HCT116 (cell line): ENCODE results near the gene AGPAT3. TPM values are rescaled to one million over a fixed set of nuclear protein-coding genes. Genes with fewer than 3 reads are reported as not detected.

Experiments used
- ATAC-seq: fragments of 200-7000 bp; cut with Tn5 transposase; 2 replicates; pipeline ENCODE4 v1.9.1; 2020; ENCODE audit warnings: mild to moderate bottlenecking, moderate library complexity
- BruUV-seq: library from RNA; stranded (reverse); fragments of 400-500 nt; replicated peaks from 2 replicates; lab custom pipeline; 2021; lab: Mats Ljungman, UMichigan
- CTCF ChIA-PET: fragments of 300-600 bp; sonication (Branson Sonifier 250); formaldehyde crosslinking; loops from one replicate; lab custom pipeline; 2021; ENCODE audit warnings: antibody characterized with exemption; lab: Charles Lee
- POLR2A ChIA-PET: fragments of 300-600, 350-600 bp; sonication (Branson Sonifier 250); formaldehyde crosslinking; loops from one replicate; lab custom pipeline; 2021; ENCODE audit warnings: antibody characterized with exemption; lab: Charles Lee
- RAD21 ChIA-PET, 2 experiments: fragments of 300-600 bp; sonication (Branson Sonifier 250); formaldehyde crosslinking; loops; one replicate each; lab custom pipeline; 2023; ENCODE audit warnings: low total read pairs in 2 of 2; ENCODE audit not compliant: uncharacterized antibody in 2 of 2, unreplicated experiment in 2 of 2, low non-redundant PET in 1 of 2; lab: Charles Lee
- DNase-seq: peaks from one replicate; pipeline ENCODE4 v3.0.0-alpha.2; 2010; ENCODE audit warnings: low read depth, low spot score
- H2AFZ ChIP-seq: fragments of 200-600 bp; shearing (Covaris generic), sonication (generic); 2 replicates; pipeline ENCODE4 v1.6.1; 2017; ENCODE audit warnings: low read depth, mixed run types, mixed read lengths, antibody characterized with exemption, low read length; ENCODE audit not compliant: poor library complexity, severe bottlenecking
- H3K27ac ChIP-seq: 2 replicates; pipeline ENCODE4 v1.5.1; 2012; ENCODE audit warnings: low read depth, low read length
- H3K27me3 ChIP-seq: fragments of 200-600 bp; sonication (generic); 2 replicates; pipeline ENCODE4 v1.6.1; 2016; ENCODE audit warnings: mixed run types, low read length, mixed read lengths; ENCODE audit not compliant: insufficient read depth
- H3K36me3 ChIP-seq, 2 experiments: fragments of 200-500 bp in 1 of 2; fragments of 200-600 bp in 1 of 2; sonication (Bioruptor generic) in 1 of 2; sonication (generic) in 1 of 2; 2 replicates each; pipeline versions ENCODE4 v1.5.1 to v1.6.1; 2014 to 2016; ENCODE audit warnings: low read length in 2 of 2, inconsistent platforms in 1 of 2, mixed read lengths in 1 of 2, mixed run types in 1 of 2; ENCODE audit not compliant: insufficient read depth in 2 of 2, control insufficient read depth in 1 of 2
- H3K4me1 ChIP-seq, 2 experiments: fragments of 200-600 bp in 1 of 2; sonication (generic) in 1 of 2; 2 replicates each; pipeline versions ENCODE4 v1.5.1 to v1.6.1; 2012 to 2017; ENCODE audit warnings: low read length in 2 of 2, inconsistent platforms in 1 of 2, mild to moderate bottlenecking in 1 of 2, mixed read lengths in 1 of 2, mixed run types in 1 of 2, moderate library complexity in 1 of 2; ENCODE audit not compliant: insufficient read depth in 2 of 2, control insufficient read depth in 1 of 2
- H3K4me2 ChIP-seq: fragments of 200-600 bp; sonication (generic); 2 replicates; pipeline ENCODE4 v1.6.1; 2017; ENCODE audit warnings: mixed run types, low read length, mixed read lengths
- H3K4me3 ChIP-seq, 2 experiments: fragments of 200-600 bp in 1 of 2; sonication (generic) in 1 of 2; replicated peaks in 1 of 2; 2 replicates each; pipeline ENCODE4 v1.5.1; 2011 to 2016; ENCODE audit warnings: low read length in 2 of 2, control low read depth in 1 of 2, low read depth in 1 of 2, mild to moderate bottlenecking in 1 of 2, mixed read lengths in 1 of 2, mixed run types in 1 of 2
- H3K79me2 ChIP-seq: fragments of 200-600 bp; sonication (generic); 2 replicates; pipeline ENCODE4 v1.6.1; 2017; ENCODE audit warnings: mild to moderate bottlenecking, mixed run types, low read length, moderate library complexity, mixed read lengths; ENCODE audit not compliant: insufficient read depth
- H3K9ac ChIP-seq: fragments of 200-600 bp; sonication (generic); 2 replicates; pipeline ENCODE4 v1.6.1; 2016; ENCODE audit warnings: low read length, mixed read lengths
- H3K9me2 ChIP-seq: fragments of 200-600 bp; sonication (generic), shearing (Covaris generic); 2 replicates; pipeline ENCODE4 v1.6.1; 2017; ENCODE audit warnings: mixed run types, mild to moderate bottlenecking, moderate library complexity; ENCODE audit not compliant: insufficient read depth
- H3K9me3 ChIP-seq, 2 experiments: fragments of 200-500 bp in 1 of 2; fragments of 200-600 bp in 1 of 2; sonication (Bioruptor generic) in 1 of 2; sonication (generic) in 1 of 2; 2 replicates each; pipeline ENCODE4 v1.6.1; 2014 to 2017; ENCODE audit warnings: low read length in 2 of 2, mixed read lengths in 2 of 2, inconsistent platforms in 1 of 2, low read depth in 1 of 2, mild to moderate bottlenecking in 1 of 2, mixed run types in 1 of 2, moderate library complexity in 1 of 2; ENCODE audit not compliant: control insufficient read depth in 1 of 2, insufficient read depth in 1 of 2
- H4K20me1 ChIP-seq: fragments of 200-600 bp; sonication (generic), shearing (Covaris generic); 2 replicates; pipeline ENCODE4 v1.6.1; 2017; ENCODE audit warnings: mixed run types, mild to moderate bottlenecking, moderate library complexity; ENCODE audit not compliant: insufficient read depth
- CBX3 ChIP-seq: IDR thresholded peaks from 2 replicates; pipeline ENCODE4 v1.6.1; 2012; ENCODE audit warnings: low read depth
- CEBPB ChIP-seq: IDR thresholded peaks from 2 replicates; pipeline ENCODE4 v1.6.1; 2012; ENCODE audit warnings: low read depth
- CTCF ChIP-seq, 3 experiments: fragments of 200-600 bp in 1 of 3; sonication (generic) in 1 of 3; IDR thresholded peaks in 2 of 3; conservative IDR thresholded peaks in 1 of 3; 2 replicates each; pipeline ENCODE4 v1.5.1; 2012 to 2017; ENCODE audit warnings: low read depth in 2 of 3, low read length in 2 of 3, antibody characterized with exemption in 1 of 3, borderline replicate concordance in 1 of 3, control low read depth in 1 of 3, mild to moderate bottlenecking in 1 of 3, mixed read lengths in 1 of 3, mixed run types in 1 of 3, moderate library complexity in 1 of 3; ENCODE audit not compliant: insufficient read depth in 1 of 3
- EGR1 ChIP-seq: IDR thresholded peaks from 2 replicates; pipeline ENCODE4 v1.6.1; 2012; ENCODE audit warnings: low read depth
- ELF1 ChIP-seq: IDR thresholded peaks from 2 replicates; pipeline ENCODE4 v1.6.1; 2012; ENCODE audit warnings: low read depth, borderline replicate concordance
- EZH2 ChIP-seq: fragments of 200-600 bp; sonication (generic); IDR thresholded peaks from 2 replicates; pipeline ENCODE4 v1.6.1; 2017; ENCODE audit warnings: antibody characterized with exemption, mixed run types
- FOSL1 ChIP-seq: IDR thresholded peaks from 2 replicates; pipeline ENCODE4 v1.6.1; 2012; ENCODE audit warnings: low read depth
- JUND ChIP-seq: IDR thresholded peaks from 2 replicates; pipeline ENCODE4 v1.6.1; 2012
- POLR2A ChIP-seq: IDR thresholded peaks from 2 replicates; pipeline ENCODE4 v1.7.0; 2011; ENCODE audit warnings: borderline replicate concordance; ENCODE audit not compliant: insufficient read depth, insufficient read length; ENCODE audit errors: extremely low read depth
- POLR2AphosphoS5 ChIP-seq: IDR thresholded peaks from 2 replicates; pipeline ENCODE4 v1.6.1; 2011; ENCODE audit warnings: mild to moderate bottlenecking, low read depth, low read length, moderate library complexity
- RAD21 ChIP-seq: IDR thresholded peaks from 2 replicates; pipeline ENCODE4 v1.6.1; 2012; ENCODE audit warnings: low read depth, mild to moderate bottlenecking
- SIN3A ChIP-seq: IDR thresholded peaks from 2 replicates; pipeline ENCODE4 v1.6.1; 2012; ENCODE audit warnings: low read depth
- SP1 ChIP-seq: IDR thresholded peaks from 2 replicates; pipeline ENCODE4 v1.6.1; 2012; ENCODE audit warnings: low read depth
- SRF ChIP-seq: IDR thresholded peaks from 2 replicates; pipeline ENCODE4 v1.6.1; 2012; ENCODE audit warnings: low read depth
- TCF7L2 ChIP-seq: IDR thresholded peaks from 2 replicates; pipeline ENCODE4 v1.7.0; 2011; ENCODE audit warnings: borderline replicate concordance, inconsistent platforms; ENCODE audit not compliant: insufficient read depth, insufficient read length; ENCODE audit errors: extremely low read depth
- YY1 ChIP-seq: IDR thresholded peaks from 2 replicates; pipeline ENCODE4 v1.6.1; 2011; ENCODE audit warnings: low read length, low read depth, moderate library complexity, mild to moderate bottlenecking; ENCODE audit not compliant: insufficient replicate concordance; ENCODE audit errors: extremely low read depth
- ZFX ChIP-seq: fragments of 450-650 bp; IDR thresholded peaks from 2 replicates; pipeline ENCODE4 v1.6.1; 2017
- intact Hi-C: fragments of 100-400 bp; cut with micrococcal nuclease; formaldehyde crosslinking; loops from 2 replicates; pipeline ENCODE4 v1.10.0; 2022
- total RNA-seq: library from RNA; stranded (reverse); gene quantifications from one replicate; pipeline ENCODE4 v1.2.1, GENCODE V29; 2021; ENCODE audit not compliant: unreplicated experiment
- TF ChIP-seq, protein P1 (sequence below): IDR thresholded peaks from 2 replicates; pipeline ENCODE4 v1.6.1; 2011; ENCODE audit warnings: mild to moderate bottlenecking, low read length, moderate library complexity; ENCODE audit not compliant: insufficient replicate concordance; ENCODE audit errors: extremely low read depth
- TF ChIP-seq, protein P2 (sequence below): IDR thresholded peaks from 2 replicates; pipeline ENCODE4 v1.6.1; 2012
- TF ChIP-seq, protein P3 (sequence below): IDR thresholded peaks from 2 replicates; pipeline ENCODE4 v1.6.1; 2012

The AGPAT3 gene
- total RNA-seq, 1 experiment from 2014 or later: 54.1 TPM

- TF ChIP-seq, protein P1, sequence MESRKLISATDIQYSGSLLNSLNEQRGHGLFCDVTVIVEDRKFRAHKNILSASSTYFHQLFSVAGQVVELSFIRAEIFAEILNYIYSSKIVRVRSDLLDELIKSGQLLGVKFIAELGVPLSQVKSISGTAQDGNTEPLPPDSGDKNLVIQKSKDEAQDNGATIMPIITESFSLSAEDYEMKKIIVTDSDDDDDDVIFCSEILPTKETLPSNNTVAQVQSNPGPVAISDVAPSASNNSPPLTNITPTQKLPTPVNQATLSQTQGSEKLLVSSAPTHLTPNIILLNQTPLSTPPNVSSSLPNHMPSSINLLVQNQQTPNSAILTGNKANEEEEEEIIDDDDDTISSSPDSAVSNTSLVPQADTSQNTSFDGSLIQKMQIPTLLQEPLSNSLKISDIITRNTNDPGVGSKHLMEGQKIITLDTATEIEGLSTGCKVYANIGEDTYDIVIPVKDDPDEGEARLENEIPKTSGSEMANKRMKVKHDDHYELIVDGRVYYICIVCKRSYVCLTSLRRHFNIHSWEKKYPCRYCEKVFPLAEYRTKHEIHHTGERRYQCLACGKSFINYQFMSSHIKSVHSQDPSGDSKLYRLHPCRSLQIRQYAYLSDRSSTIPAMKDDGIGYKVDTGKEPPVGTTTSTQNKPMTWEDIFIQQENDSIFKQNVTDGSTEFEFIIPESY: no peak
- TF ChIP-seq CEBPB (no peak), POLR2A (no peak), SP1 (no peak)
- TF ChIP-seq, protein P2, sequence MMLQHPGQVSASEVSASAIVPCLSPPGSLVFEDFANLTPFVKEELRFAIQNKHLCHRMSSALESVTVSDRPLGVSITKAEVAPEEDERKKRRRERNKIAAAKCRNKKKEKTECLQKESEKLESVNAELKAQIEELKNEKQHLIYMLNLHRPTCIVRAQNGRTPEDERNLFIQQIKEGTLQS: no peak
- TF ChIP-seq, protein P3, sequence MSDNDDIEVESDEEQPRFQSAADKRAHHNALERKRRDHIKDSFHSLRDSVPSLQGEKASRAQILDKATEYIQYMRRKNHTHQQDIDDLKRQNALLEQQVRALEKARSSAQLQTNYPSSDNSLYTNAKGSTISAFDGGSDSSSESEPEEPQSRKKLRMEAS: no peak
These were observed 106.4 kb downstream of the AGPAT3 start (continued) for GRCh38 chr21:43971201-43971991.

GRCh38 chr21:43971992-43972255, 106.9 kb downstream of the AGPAT3 start:
- no peaks in the 10 kb centered on the region for H3K9me3 ChIP-seq
- no peaks in the 10 kb centered on the region for H3K27me3 ChIP-seq
- H4K20me1 ChIP-seq: no peaks in the 10 kb centered on the region
- no peaks in the 10 kb centered on the region for H3K36me3 ChIP-seq
- intact Hi-C loops: no loop called here
- H3K9ac ChIP-seq: no peak overlapping the region
- ChIA-PET RAD21 (no interaction called here), CTCF (no interaction called here), POLR2A (no interaction called here)
- H3K9me2 ChIP-seq: no peaks in the 10 kb centered on the region
- no peak for DNase-seq
- no peak for ATAC-seq
- H3K4me1 ChIP-seq: no peaks in the 10 kb centered on the region; a peak in 1 of 4 replicates
- no peak overlapping the region for H2AFZ ChIP-seq
- H3K79me2 ChIP-seq: no peaks in the 10 kb centered on the region
- BruUV-seq: no TSS peak
- H3K4me3 ChIP-seq: no peak overlapping the region
- no peak overlapping the region for H3K27ac ChIP-seq
- H3K4me2 ChIP-seq: no peak overlapping the region
- TF ChIP-seq ELF1 (no peak), RAD21 (no peak), CBX3 (no peak), ZFX (no peak), EZH2 (no peak), CTCF (IDR thresholded peaks at IDR 0.05 in 2 of 3, conservative IDR thresholded peaks at IDR 0.05 in 1 of 3; ENCODE audit: borderline replicate concordance in 1 of 3, insufficient read depth in 1 of 3, low read depth in 2 of 3, low read length in 2 of 3) (no peak), YY1 (no peak), TCF7L2 (no peak), SIN3A (no peak), JUND (no peak), EGR1 (no peak), POLR2AphosphoS5 (no peak), FOSL1 (no peak), SRF (no peak)
- TF ChIP-seq, protein P2: no peak
- TF ChIP-seq, protein P1: no peak
